GM12864 (cell line): ENCODE results near the gene KCNB1.

Experiments used
- DNase-seq: peaks from one replicate; pipeline ENCODE4 v3.0.0-alpha.2; 2011; ENCODE audit warnings: low read depth
- H3K4me3 ChIP-seq: 2 replicates; pipeline ENCODE4 v1.5.1; 2011; ENCODE audit warnings: mild to moderate bottlenecking, low read depth, low read length, control low read depth
- TF ChIP-seq, protein P1 (sequence below): IDR thresholded peaks from 2 replicates; pipeline ENCODE4 v1.5.1; 2011; ENCODE audit warnings: low read depth, mild to moderate bottlenecking, moderate library complexity, low read length, control low read depth, inconsistent platforms; ENCODE audit errors: missing control alignments

The KCNB1 gene

GRCh38 chr20:49452011-49452482 is 30.4 kb downstream of the KCNB1 start:
- H3K4me3 ChIP-seq = no peak overlapping the region
- TF ChIP-seq, protein P1, sequence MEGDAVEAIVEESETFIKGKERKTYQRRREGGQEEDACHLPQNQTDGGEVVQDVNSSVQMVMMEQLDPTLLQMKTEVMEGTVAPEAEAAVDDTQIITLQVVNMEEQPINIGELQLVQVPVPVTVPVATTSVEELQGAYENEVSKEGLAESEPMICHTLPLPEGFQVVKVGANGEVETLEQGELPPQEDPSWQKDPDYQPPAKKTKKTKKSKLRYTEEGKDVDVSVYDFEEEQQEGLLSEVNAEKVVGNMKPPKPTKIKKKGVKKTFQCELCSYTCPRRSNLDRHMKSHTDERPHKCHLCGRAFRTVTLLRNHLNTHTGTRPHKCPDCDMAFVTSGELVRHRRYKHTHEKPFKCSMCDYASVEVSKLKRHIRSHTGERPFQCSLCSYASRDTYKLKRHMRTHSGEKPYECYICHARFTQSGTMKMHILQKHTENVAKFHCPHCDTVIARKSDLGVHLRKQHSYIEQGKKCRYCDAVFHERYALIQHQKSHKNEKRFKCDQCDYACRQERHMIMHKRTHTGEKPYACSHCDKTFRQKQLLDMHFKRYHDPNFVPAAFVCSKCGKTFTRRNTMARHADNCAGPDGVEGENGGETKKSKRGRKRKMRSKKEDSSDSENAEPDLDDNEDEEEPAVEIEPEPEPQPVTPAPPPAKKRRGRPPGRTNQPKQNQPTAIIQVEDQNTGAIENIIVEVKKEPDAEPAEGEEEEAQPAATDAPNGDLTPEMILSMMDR = no peak
- no peak for DNase-seq

DNA sequence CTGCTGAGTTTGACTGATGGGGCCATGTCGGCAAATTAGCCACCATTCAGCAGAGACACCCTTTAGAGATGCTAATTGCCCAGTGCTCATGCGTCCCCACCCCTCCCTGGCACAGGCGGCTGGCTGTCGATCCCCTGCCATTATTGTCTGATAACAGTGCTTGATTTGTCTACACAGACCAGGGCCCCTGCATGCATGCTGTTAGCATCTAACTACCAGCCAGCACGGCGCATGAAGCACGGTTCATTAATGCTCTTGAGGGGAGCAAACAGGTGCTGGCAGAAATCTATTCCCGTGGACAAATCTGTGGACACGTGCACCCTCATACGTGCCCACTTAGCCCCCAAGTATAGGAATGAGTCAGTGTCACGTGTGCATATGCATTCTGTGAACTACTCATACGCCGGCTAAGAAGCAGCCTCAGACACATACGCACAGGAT is 32.2 kb downstream of the KCNB1 start:
- DNase-seq = no peak
- TF ChIP-seq, protein P1 = no peak
- H3K4me3 ChIP-seq = no peak overlapping the region

DNA sequence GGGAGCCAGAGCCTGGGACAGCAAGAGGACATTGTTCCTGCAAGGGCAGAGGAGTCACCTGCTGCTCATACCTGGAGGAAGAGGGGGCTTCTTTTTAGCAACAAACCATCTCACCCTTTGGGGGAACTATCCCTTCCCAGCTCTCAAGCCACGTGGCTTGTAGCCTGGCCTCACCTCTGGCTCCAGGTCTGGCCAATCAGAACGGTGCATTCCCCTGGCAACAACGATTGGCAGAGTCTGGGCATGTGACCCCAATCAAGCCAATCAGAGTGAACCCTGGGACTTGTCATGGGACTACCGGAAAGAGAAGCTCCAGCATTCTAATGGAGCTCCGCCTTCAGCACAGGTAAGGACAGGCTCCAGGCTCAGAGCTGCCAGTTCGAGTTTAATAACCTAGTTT is 33.6 kb downstream of the KCNB1 start:
- H3K4me3 ChIP-seq = no peak overlapping the region
- DNase-seq = no peak
- TF ChIP-seq, protein P1 = no peak

- no peak for DNase-seq
- TF ChIP-seq, protein P1 = no peak
- no peak overlapping the region for H3K4me3 ChIP-seq
These were observed 34.3 kb downstream of the KCNB1 start for GRCh38 chr20:49447946-49448809.

DNA sequence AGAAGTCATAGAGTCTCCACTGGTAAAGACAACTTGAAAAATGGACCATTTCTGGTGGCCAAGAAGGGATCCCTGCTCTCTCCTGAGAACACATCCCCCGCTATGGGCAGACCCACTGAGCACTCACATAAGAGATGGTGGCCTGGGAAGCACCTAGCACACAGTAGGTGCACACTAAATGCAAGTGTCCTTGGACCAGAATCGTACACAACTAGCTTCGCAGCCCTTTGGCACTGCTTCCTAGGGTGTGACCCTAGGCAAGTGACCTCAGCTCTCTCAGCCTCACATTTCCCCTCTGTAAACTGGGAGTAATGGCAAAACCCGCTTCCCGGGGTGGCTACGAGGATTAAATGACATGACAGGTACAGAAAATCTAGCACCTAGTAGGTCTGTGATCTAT is 35.1 kb downstream of the KCNB1 start:
- TF ChIP-seq, protein P1 = no peak
- H3K4me3 ChIP-seq = no peak overlapping the region
- no peak for DNase-seq

DNA sequence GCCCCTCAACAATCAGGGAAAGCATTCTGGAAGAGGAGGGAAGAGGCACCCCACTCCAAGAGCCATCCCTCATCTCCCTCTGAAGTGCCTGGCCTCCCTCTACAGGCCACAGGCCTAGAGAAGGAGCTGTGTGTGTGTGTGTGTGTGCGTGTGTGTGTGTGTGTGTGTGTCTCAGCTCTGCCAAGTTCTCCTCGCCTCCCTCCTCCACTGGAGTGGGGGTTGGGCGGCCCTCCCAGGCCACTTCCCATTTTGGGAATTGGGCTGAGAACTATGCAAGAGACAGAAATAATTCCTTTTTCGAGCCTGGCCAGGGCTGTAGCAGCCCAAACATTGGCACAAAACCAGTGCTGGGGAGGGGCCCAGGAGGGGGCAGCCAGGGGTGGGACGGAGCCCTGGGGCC is 35.7 kb downstream of the KCNB1 start:
- TF ChIP-seq, protein P1 = no peak

GRCh38 chr20:49446080-49446479 is 36.4 kb downstream of the KCNB1 start:
- TF ChIP-seq, protein P1 = no peak
- no peak overlapping the region for H3K4me3 ChIP-seq
- no peak for DNase-seq

More for the DNA sequence above, 35.7 kb downstream of the KCNB1 start:
- H3K4me3 ChIP-seq = no peak overlapping the region
- DNase-seq = no peak
